ENCODE data around the gene DPH6.

Gene DPH6

GRCh38 chr15:35535365-35535916, 10.5 kb downstream of the DPH6 start:
- no peak overlapping the region for H3K4me3 ChIP-seq (ENCODE audit: low read length)
- no peak overlapping the region for H3K27ac ChIP-seq (ENCODE audit: low read length)
- H3K4me1 ChIP-seq (ENCODE audit: insufficient read depth, low read length): no peaks in the 10 kb centered on the region
- no peak overlapping the region for H3K9ac ChIP-seq (ENCODE audit: low read depth, low read length)
- no peaks in the 10 kb centered on the region for H3K9me3 ChIP-seq (ENCODE audit: insufficient read depth, low read depth, low read length)
- no peaks in the 10 kb centered on the region for H3K27me3 ChIP-seq (ENCODE audit: insufficient read depth, low read length)
- peaks cover 18% of the 10 kb centered on the region; the same call in 1 of the 2 replicates for H3K36me3 ChIP-seq (ENCODE audit: insufficient read depth, low read depth, low read length)

DNA sequence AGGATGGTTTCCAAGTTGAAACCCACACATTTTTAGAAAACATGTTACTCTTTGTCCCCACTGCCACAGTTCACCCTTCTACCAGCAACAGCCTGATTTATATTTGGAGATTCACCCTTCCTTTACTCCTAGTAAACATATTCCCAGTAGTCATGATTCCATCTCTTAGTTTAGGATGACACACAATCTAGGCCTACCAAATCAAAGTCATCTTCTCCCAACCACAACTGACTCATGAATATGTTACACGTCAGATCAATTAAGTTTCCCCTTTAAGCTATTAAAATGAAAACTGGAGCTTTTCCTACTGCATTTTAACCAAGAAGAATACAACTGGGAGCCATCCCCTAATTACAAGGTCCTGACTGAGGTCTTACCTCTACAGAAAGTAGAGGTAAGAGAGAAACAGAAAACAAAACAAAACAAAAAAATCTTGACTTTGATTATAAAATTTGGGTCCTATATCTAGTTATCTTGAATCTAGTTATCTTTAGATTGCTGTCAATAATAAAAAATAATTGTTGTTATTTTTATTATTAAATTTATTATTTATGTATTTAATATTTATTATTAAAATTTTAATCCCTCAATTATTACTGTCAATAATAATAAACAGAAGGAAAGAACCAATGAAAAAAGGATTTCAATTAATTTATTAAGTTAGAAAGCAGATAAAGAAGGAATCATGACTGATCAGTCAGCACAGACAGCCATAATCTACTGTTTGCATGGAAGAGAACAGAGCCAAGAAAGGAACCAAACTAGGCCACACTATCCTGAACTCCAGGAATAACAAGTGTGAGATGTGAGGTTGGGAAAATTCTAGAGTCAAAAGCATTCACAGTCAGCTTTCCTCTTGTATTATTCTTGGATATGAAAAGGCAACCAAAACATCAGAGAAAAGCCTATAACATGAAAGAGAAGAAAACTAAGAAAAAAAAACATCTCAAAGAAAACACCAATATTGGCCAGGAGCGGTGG, 12.5 kb downstream of the DPH6 start:
- Histone ChIP-seq H3K27me3 (ENCODE audit: insufficient read depth, low read length) (no peaks in the 10 kb centered on the region), H3K4me3 (ENCODE audit: low read length) (no peak overlapping the region), H3K36me3 (ENCODE audit: insufficient read depth, low read depth, low read length) (peaks cover 11% of the 10 kb centered on the region; the same call in 1 of the 2 replicates), H3K9ac (ENCODE audit: low read depth, low read length) (no peak overlapping the region), H3K4me1 (ENCODE audit: insufficient read depth, low read length) (no peaks in the 10 kb centered on the region), H3K9me3 (ENCODE audit: insufficient read depth, low read depth, low read length) (peaks cover 4% of the 10 kb centered on the region), H3K27ac (ENCODE audit: low read length) (no peak overlapping the region)

DNA sequence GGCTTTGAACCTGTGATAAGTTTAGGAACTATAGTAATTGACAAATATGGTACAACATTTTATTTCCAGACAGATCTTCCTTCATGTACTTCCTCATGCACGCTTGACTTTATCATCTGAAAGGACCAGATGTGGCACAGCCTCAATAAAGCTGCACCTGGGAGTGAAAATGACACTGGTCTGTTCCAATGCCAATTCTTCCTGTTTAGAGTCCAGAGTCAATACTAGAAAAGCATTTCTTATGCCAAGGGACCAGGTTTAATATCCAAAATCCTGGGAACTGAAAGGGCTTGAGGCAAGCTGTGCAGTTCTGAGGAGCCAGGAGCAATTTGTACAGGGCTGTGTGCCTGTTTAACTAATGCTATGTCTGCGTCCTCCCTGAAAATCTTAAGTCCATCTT, 15.3 kb downstream of the DPH6 start:
- H3K27me3 ChIP-seq (ENCODE audit: insufficient read depth, low read length): no peaks in the 10 kb centered on the region
- H3K9me3 ChIP-seq (ENCODE audit: insufficient read depth, low read depth, low read length): peaks cover 4% of the 10 kb centered on the region
- no peak overlapping the region for H3K4me3 ChIP-seq (ENCODE audit: low read length)
- H3K36me3 ChIP-seq (ENCODE audit: insufficient read depth, low read depth, low read length): no peaks in the 10 kb centered on the region
- no peak overlapping the region for H3K9ac ChIP-seq (ENCODE audit: low read depth, low read length)
- no peaks in the 10 kb centered on the region for H3K4me1 ChIP-seq (ENCODE audit: insufficient read depth, low read length)
- no peak overlapping the region for H3K27ac ChIP-seq (ENCODE audit: low read length)

- Histone ChIP-seq H3K27me3 (ENCODE audit: insufficient read depth, low read length) (no peaks in the 10 kb centered on the region), H3K4me1 (ENCODE audit: insufficient read depth, low read length) (no peaks in the 10 kb centered on the region), H3K9ac (ENCODE audit: low read depth, low read length) (no peak overlapping the region), H3K27ac (ENCODE audit: low read length) (no peak overlapping the region), H3K9me3 (ENCODE audit: insufficient read depth, low read depth, low read length) (peaks cover 4% of the 10 kb centered on the region), H3K4me3 (ENCODE audit: low read length) (no peak overlapping the region), H3K36me3 (ENCODE audit: insufficient read depth, low read depth, low read length) (no peaks in the 10 kb centered on the region)
These were observed 16.2 kb downstream of the DPH6 start for GRCh38 chr15:35529784-35530183.

DNA sequence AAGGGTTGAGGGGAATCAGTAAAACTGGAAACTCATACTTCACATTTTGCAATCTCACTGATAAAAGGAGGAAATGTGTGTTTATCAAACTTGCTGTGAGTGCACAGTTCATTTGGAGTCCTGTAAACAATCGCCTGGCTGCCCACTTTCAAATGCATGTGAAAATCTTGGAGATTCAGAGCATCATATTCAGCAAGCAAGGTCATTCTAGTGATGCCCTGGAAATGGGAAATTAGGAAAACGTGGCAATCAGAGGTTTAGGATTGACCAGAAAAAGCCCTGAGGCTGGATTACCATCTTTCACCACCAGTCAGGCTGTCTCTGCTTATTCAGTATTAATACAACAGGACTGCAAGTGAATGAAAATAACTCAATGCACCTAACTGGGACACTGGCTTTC, 23.9 kb downstream of the DPH6 start:
- no peak overlapping the region for H3K9ac ChIP-seq (ENCODE audit: low read depth, low read length)
- peak overlapping the region; percentile 63 for H3K27ac ChIP-seq (ENCODE audit: low read length)
- no peak overlapping the region for H3K4me3 ChIP-seq (ENCODE audit: low read length)

DNA sequence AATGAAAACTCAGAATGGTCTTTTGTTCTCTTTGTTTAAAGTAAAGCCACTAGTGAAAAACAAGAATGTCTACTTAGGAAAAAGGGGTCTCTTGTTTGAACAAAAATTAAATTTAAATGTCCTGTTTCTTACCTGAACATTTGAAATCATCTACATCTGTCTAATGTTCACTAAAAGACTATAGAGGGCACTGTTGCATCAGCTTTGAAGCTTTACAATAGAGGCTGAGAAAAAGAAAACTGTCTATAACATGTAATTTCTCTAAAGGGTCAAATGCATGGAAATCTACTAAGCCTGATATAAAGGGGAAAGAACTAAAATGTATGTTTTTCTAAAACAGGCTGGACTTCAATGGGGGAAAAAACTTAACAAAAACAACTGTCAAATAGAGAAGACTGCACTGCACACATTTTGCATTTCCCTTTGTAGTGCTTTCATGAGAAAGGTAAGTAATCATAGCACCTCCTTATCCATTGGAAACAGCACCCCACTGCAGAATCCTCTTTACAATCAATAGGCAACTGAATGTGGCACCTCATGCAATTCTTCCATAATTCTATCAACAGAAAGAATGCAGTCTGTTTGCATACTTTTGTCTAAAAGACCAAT, 26.3 kb downstream of the DPH6 start:
- Histone ChIP-seq H3K27ac (ENCODE audit: low read length) (no peak overlapping the region), H3K27me3 (ENCODE audit: insufficient read depth, low read length) (no peaks in the 10 kb centered on the region)

More for the DNA sequence above, 23.9 kb downstream of the DPH6 start:
- peaks cover 25% of the 10 kb centered on the region for H3K4me1 ChIP-seq (ENCODE audit: insufficient read depth, low read length)
- no peaks in the 10 kb centered on the region for H3K27me3 ChIP-seq (ENCODE audit: insufficient read depth, low read length)
- H3K9me3 ChIP-seq (ENCODE audit: insufficient read depth, low read depth, low read length): no peaks in the 10 kb centered on the region
- no peaks in the 10 kb centered on the region for H3K36me3 ChIP-seq (ENCODE audit: insufficient read depth, low read depth, low read length)

GRCh38 chr15:35519052-35519451, 26.9 kb downstream of the DPH6 start:
- Histone ChIP-seq H3K9me3 (ENCODE audit: insufficient read depth, low read depth, low read length) (no peaks in the 10 kb centered on the region), H3K9ac (ENCODE audit: low read depth, low read length) (no peak overlapping the region), H3K27ac (ENCODE audit: low read length) (no peak overlapping the region), H3K27me3 (ENCODE audit: insufficient read depth, low read length) (no peaks in the 10 kb centered on the region), H3K36me3 (ENCODE audit: insufficient read depth, low read depth, low read length) (no peaks in the 10 kb centered on the region), H3K4me3 (ENCODE audit: low read length) (no peak overlapping the region), H3K4me1 (ENCODE audit: insufficient read depth, low read length) (peaks cover 25% of the 10 kb centered on the region)

More for the DNA sequence above, 26.3 kb downstream of the DPH6 start:
- no peaks in the 10 kb centered on the region for H3K36me3 ChIP-seq (ENCODE audit: insufficient read depth, low read depth, low read length)
- no peak overlapping the region for H3K4me3 ChIP-seq (ENCODE audit: low read length)
- H3K9ac ChIP-seq (ENCODE audit: low read depth, low read length): no peak overlapping the region
- no peaks in the 10 kb centered on the region for H3K9me3 ChIP-seq (ENCODE audit: insufficient read depth, low read depth, low read length)
- H3K4me1 ChIP-seq (ENCODE audit: insufficient read depth, low read length): peaks cover 25% of the 10 kb centered on the region

- no peaks in the 10 kb centered on the region for H3K9me3 ChIP-seq (ENCODE audit: insufficient read depth, low read depth, low read length)
- no peak overlapping the region for H3K27ac ChIP-seq (ENCODE audit: low read length)
- H3K27me3 ChIP-seq (ENCODE audit: insufficient read depth, low read length): no peaks in the 10 kb centered on the region
- H3K36me3 ChIP-seq (ENCODE audit: insufficient read depth, low read depth, low read length): no peaks in the 10 kb centered on the region
- peaks cover 10% of the 10 kb centered on the region; the same call in 1 of the 2 replicates for H3K4me1 ChIP-seq (ENCODE audit: insufficient read depth, low read length)
- H3K9ac ChIP-seq (ENCODE audit: low read depth, low read length): no peak overlapping the region
- no peak overlapping the region for H3K4me3 ChIP-seq (ENCODE audit: low read length)
These were observed 31.2 kb downstream of the DPH6 start for GRCh38 chr15:35514759-35515158.

- Histone ChIP-seq H3K9ac (ENCODE audit: low read depth, low read length) (no peak overlapping the region), H3K4me3 (ENCODE audit: low read length) (no peak overlapping the region), H3K36me3 (ENCODE audit: insufficient read depth, low read depth, low read length) (no peaks in the 10 kb centered on the region), H3K9me3 (ENCODE audit: insufficient read depth, low read depth, low read length) (no peaks in the 10 kb centered on the region), H3K27me3 (ENCODE audit: insufficient read depth, low read length) (no peaks in the 10 kb centered on the region), H3K4me1 (ENCODE audit: insufficient read depth, low read length) (peaks cover 13% of the 10 kb centered on the region), H3K27ac (ENCODE audit: low read length) (no peak overlapping the region)
These were observed 37.9 kb downstream of the DPH6 start for GRCh38 chr15:35507932-35508638.

GRCh38 chr15:35506272-35506870, 39.6 kb downstream of the DPH6 start:
- no peak overlapping the region for H3K9ac ChIP-seq (ENCODE audit: low read depth, low read length)
- no peaks in the 10 kb centered on the region for H3K36me3 ChIP-seq (ENCODE audit: insufficient read depth, low read depth, low read length)
- no peak overlapping the region for H3K4me3 ChIP-seq (ENCODE audit: low read length)
- H3K27me3 ChIP-seq (ENCODE audit: insufficient read depth, low read length): no peaks in the 10 kb centered on the region
- no peak overlapping the region for H3K27ac ChIP-seq (ENCODE audit: low read length)
- H3K4me1 ChIP-seq (ENCODE audit: insufficient read depth, low read length): peaks cover 13% of the 10 kb centered on the region
- no peaks in the 10 kb centered on the region for H3K9me3 ChIP-seq (ENCODE audit: insufficient read depth, low read depth, low read length)

DNA sequence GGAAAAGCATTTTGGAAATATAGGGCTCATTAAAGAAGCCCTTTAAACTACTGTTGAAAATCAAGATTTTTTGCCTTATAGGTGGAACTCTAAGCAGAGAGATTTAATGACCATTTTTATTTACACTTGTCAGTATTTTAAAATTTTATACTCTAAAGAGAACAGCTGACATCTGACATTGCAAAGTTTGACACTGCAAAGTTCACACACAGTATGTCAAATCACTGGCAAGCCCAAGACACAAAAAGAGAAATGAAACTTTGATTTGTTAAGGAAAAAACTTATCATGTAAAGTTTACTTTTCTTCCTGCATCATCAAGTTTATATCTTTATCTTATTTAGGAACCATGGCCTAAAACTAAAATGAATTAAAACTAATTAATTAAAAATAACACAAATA, 40.2 kb downstream of the DPH6 start:
- no peaks in the 10 kb centered on the region for H3K36me3 ChIP-seq (ENCODE audit: insufficient read depth, low read depth, low read length)
- no peak overlapping the region for H3K9ac ChIP-seq (ENCODE audit: low read depth, low read length)
- H3K4me1 ChIP-seq (ENCODE audit: insufficient read depth, low read length): peaks cover 13% of the 10 kb centered on the region
- H3K9me3 ChIP-seq (ENCODE audit: insufficient read depth, low read depth, low read length): no peaks in the 10 kb centered on the region
- no peak overlapping the region for H3K4me3 ChIP-seq (ENCODE audit: low read length)
- H3K27ac ChIP-seq (ENCODE audit: low read length): no peak overlapping the region
- H3K27me3 ChIP-seq (ENCODE audit: insufficient read depth, low read length): no peaks in the 10 kb centered on the region
